ENCODE measurements around the gene OTULIN. TPM values are rescaled to one million over a fixed set of nuclear protein-coding genes. Genes with fewer than 3 reads are reported as not detected.

The OTULIN gene
- total and polyA plus RNA-seq, 2 experiments from 2014 or later = 12.8 to 24.4 TPM

DNA sequence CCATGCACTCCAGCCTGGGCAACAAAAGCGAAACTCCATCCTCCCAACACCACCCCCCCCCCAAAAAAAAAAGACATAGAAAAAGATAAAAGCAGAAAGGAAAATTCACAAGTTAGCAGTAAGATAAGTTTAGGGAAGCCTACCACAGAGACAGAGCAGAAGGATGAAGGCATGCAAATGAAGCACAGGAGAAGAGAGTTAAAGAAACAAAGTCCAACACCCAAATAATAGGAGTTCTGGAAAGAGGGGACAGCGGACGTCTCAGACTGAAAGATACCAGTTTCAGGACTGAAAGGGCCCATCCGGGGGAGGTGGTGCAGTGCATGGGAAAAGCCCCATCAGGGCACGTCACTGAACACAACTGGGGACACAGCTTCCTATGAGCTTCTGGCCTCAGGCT lies 54.3 kb downstream of the OTULIN start:
- Histone ChIP-seq H3K9me2 (ENCODE audit: insufficient read depth) (no peaks in the 10 kb centered on the region), H3K9ac (no peak overlapping the region), H3K4me3 (no peak overlapping the region), H3K4me2 (ENCODE audit: unreplicated experiment) (no peak overlapping the region), H3F3A (ENCODE audit: insufficient read depth) (peaks cover 25% of the 10 kb centered on the region), H2AFZ (no peak overlapping the region), H3K4me1 (ENCODE audit: insufficient read depth) (peaks cover 19% of the 10 kb centered on the region), H3K27ac (no peak overlapping the region), H3K27me3 (replicated peaks; ENCODE audit: insufficient read depth) (no peaks in the 10 kb centered on the region), H3K79me2 (ENCODE audit: insufficient read depth) (no peaks in the 10 kb centered on the region), H4K20me1 (ENCODE audit: insufficient read depth) (no peaks in the 10 kb centered on the region), H3K9me3 (ENCODE audit: low read depth) (no peaks in the 10 kb centered on the region), H3K36me3 (ENCODE audit: low read depth) (peaks cover 4% of the 10 kb centered on the region; the same call in 1 of the 2 replicates)
- no peak for DNase-seq
- TF ChIP-seq EZH2 (IDR thresholded peaks at IDR 0.05; ENCODE audit: insufficient read depth, poor library complexity, severe bottlenecking) = no peak
- TF ChIP-seq EZH2phosphoT487 (IDR thresholded peaks at IDR 0.05; ENCODE audit: insufficient read depth, low read depth) = no peak
- 96% methylated on average over 5 of the region's 5 CpGs for WGBS, 2 experiments (ENCODE audit: low coverage in 1 of 2, low lambda C conversion rate in 2 of 2, missing lambda C conversion rate in 2 of 2)
- in situ Hi-C loops (cut with MboI) = no loop called here

DNA sequence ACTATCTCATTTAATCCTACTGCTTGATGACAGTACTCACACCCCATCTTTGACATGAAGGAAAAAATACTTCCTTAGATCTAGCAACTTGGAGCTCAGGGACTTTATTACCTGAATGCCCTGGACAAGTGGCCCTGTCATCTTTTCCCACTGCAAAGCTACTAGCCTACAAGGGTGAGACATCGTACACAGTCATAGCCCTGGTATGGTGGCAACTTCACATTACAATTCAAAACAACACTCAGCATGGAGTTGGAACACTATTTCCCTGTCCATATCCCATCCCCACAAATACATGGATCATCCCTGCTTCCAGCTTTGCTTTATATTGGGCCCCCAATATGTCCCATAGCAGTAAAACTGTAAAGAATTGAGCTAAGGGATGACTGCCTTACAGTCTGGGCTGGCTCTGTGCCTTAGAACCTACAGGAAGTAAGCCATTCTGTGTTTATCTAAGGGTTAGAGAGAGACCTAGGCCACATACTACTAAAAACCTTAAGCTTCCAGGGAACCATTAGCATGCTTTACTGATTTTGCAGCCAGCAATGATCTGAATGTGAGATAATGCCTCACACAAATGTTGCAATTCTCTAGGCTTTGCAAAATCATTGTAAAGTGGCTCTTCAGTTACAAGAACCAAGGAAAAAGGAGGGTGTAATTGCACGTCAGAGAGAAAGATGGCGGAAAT lies 55.9 kb downstream of the OTULIN start:
- peaks cover 19% of the 10 kb centered on the region for H3K4me1 ChIP-seq (ENCODE audit: insufficient read depth)
- H3K27me3 ChIP-seq (replicated peaks; ENCODE audit: insufficient read depth) = no peaks in the 10 kb centered on the region
- no peak overlapping the region for H3K4me3 ChIP-seq
- peak overlapping the region; percentile 49 for H3K9ac ChIP-seq
- DNase-seq = peak; percentile 84
- H2AFZ ChIP-seq = no peak overlapping the region
- TF ChIP-seq EZH2 (IDR thresholded peaks at IDR 0.05; ENCODE audit: insufficient read depth, poor library complexity, severe bottlenecking) (no peak), EZH2phosphoT487 (IDR thresholded peaks at IDR 0.05; ENCODE audit: insufficient read depth, low read depth) (no peak)
- 68 to 80% methylated on average over 3 of the region's 3 CpGs for WGBS, 2 experiments (ENCODE audit: low coverage in 1 of 2, low lambda C conversion rate in 2 of 2, missing lambda C conversion rate in 2 of 2)
- peak overlapping the region; percentile 88 for H3K27ac ChIP-seq
- H3F3A ChIP-seq (ENCODE audit: insufficient read depth) = peaks cover 25% of the 10 kb centered on the region
- no peaks in the 10 kb centered on the region for H3K9me2 ChIP-seq (ENCODE audit: insufficient read depth)
- H4K20me1 ChIP-seq (ENCODE audit: insufficient read depth) = no peaks in the 10 kb centered on the region
- in situ Hi-C loops (cut with MboI) = no loop called here
- H3K79me2 ChIP-seq (ENCODE audit: insufficient read depth) = no peaks in the 10 kb centered on the region
- peak overlapping the region; percentile 11 for H3K4me2 ChIP-seq (ENCODE audit: unreplicated experiment)
- no peaks in the 10 kb centered on the region for H3K9me3 ChIP-seq (ENCODE audit: low read depth)
- H3K36me3 ChIP-seq (ENCODE audit: low read depth) = peaks cover 4% of the 10 kb centered on the region; the same call in 1 of the 2 replicates

DNA sequence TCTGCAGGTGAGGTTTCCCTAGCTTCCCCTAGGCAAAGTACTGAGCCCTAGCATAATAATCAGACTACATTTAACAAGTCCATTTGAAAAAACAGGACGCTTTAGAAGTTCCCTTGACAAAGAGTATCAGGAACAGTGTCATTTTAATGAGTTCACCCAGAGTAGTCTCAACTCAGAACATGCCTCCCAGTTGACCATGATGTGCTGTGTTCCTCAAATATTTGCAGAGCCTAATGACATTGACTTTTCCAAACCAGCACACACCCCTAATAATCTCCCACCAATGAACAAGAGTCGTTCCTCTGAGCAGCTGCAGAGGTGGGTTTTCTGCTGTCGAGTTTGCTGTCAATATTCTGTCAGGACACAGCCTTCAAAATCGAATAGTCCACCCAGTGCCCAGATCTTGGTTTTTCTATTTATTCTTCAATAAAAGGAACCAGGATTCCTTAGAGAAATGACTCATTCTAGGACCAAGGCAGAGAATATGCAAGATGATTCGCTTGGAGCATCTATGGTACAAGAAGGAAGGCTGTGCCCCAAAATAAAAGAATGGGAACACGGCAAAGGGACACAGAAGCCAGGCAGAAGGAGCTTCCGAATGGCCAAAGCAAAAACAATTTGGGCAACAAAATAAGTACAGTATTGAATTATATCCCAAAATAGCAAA lies 57.6 kb downstream of the OTULIN start:
- in situ Hi-C loops (cut with MboI) = no loop called here
- 93 to 98% methylated on average over 7 of the region's 7 CpGs for WGBS, 2 experiments (ENCODE audit: low coverage in 1 of 2, low lambda C conversion rate in 2 of 2, missing lambda C conversion rate in 2 of 2)
- no peak overlapping the region for H3K9ac ChIP-seq
- peaks cover 25% of the 10 kb centered on the region for H3F3A ChIP-seq (ENCODE audit: insufficient read depth)
- peaks cover 26% of the 10 kb centered on the region for H3K4me1 ChIP-seq (ENCODE audit: insufficient read depth)
- peak overlapping the region; percentile 9 for H3K4me2 ChIP-seq (ENCODE audit: unreplicated experiment)
- no peak overlapping the region for H3K4me3 ChIP-seq
- peak; percentile 60 for DNase-seq
- no peaks in the 10 kb centered on the region for H3K79me2 ChIP-seq (ENCODE audit: insufficient read depth)
- H3K27ac ChIP-seq = no peak overlapping the region
- no peaks in the 10 kb centered on the region for H3K36me3 ChIP-seq (ENCODE audit: low read depth)
- H2AFZ ChIP-seq = no peak overlapping the region
- no peaks in the 10 kb centered on the region for H3K27me3 ChIP-seq (replicated peaks; ENCODE audit: insufficient read depth)
- TF ChIP-seq EZH2 (IDR thresholded peaks at IDR 0.05; ENCODE audit: insufficient read depth, poor library complexity, severe bottlenecking) (no peak), EZH2phosphoT487 (IDR thresholded peaks at IDR 0.05; ENCODE audit: insufficient read depth, low read depth) (no peak)
- no peaks in the 10 kb centered on the region for H4K20me1 ChIP-seq (ENCODE audit: insufficient read depth)
- no peaks in the 10 kb centered on the region for H3K9me3 ChIP-seq (ENCODE audit: low read depth)
- no peaks in the 10 kb centered on the region for H3K9me2 ChIP-seq (ENCODE audit: insufficient read depth)

DNA sequence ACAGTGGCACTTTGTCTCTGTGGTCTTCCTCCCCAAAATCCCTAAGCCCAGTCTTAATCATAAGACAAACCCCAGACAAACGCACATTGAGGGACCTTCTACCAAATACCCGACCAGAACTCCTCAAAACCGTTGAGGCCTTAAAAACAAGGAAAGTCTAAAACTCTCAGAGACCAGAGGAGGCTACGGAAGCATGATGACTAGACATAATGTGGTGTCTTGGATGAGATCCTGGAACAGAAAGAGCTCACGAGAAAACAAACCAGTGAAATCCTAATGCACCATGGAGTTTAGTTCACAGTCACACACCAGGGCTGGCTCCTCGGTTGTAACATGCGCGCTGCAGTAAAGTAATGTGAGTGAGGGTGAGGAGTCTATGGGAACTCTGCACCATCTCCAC lies 58.4 kb downstream of the OTULIN start:
- no peaks in the 10 kb centered on the region for H3K79me2 ChIP-seq (ENCODE audit: insufficient read depth)
- H3K4me3 ChIP-seq = no peak overlapping the region
- no peaks in the 10 kb centered on the region for H3K27me3 ChIP-seq (replicated peaks; ENCODE audit: insufficient read depth)
- H2AFZ ChIP-seq = no peak overlapping the region
- H3K4me2 ChIP-seq (ENCODE audit: unreplicated experiment) = no peak overlapping the region
- H3K9ac ChIP-seq = no peak overlapping the region
- H3K36me3 ChIP-seq (ENCODE audit: low read depth) = no peaks in the 10 kb centered on the region
- H3K9me2 ChIP-seq (ENCODE audit: insufficient read depth) = no peaks in the 10 kb centered on the region
- H3K9me3 ChIP-seq (ENCODE audit: low read depth) = no peaks in the 10 kb centered on the region
- H4K20me1 ChIP-seq (ENCODE audit: insufficient read depth) = no peaks in the 10 kb centered on the region
- 99% methylated on average over 8 of the region's 8 CpGs for WGBS, 2 experiments (ENCODE audit: low coverage in 1 of 2, low lambda C conversion rate in 2 of 2, missing lambda C conversion rate in 2 of 2)
- H3K4me1 ChIP-seq (ENCODE audit: insufficient read depth) = peaks cover 31% of the 10 kb centered on the region
- H3K27ac ChIP-seq = no peak overlapping the region
- TF ChIP-seq EZH2 (IDR thresholded peaks at IDR 0.05; ENCODE audit: insufficient read depth, poor library complexity, severe bottlenecking) = no peak
- DNase-seq = no peak
- H3F3A ChIP-seq (ENCODE audit: insufficient read depth) = peaks cover 30% of the 10 kb centered on the region
- in situ Hi-C loops (cut with MboI) = no loop called here

Data from GM23248 (cell line).